HG03064 (cell line): ENCODE data around the gene TMEM214.

Experiments used
- ATAC-seq: cut with Tn5 transposase; IDR thresholded peaks from one replicate; pipeline ENCODE4 v1.9.1; 2021; ENCODE audit warnings: low read depth; ENCODE audit not compliant: unreplicated experiment

The TMEM214 gene

DNA sequence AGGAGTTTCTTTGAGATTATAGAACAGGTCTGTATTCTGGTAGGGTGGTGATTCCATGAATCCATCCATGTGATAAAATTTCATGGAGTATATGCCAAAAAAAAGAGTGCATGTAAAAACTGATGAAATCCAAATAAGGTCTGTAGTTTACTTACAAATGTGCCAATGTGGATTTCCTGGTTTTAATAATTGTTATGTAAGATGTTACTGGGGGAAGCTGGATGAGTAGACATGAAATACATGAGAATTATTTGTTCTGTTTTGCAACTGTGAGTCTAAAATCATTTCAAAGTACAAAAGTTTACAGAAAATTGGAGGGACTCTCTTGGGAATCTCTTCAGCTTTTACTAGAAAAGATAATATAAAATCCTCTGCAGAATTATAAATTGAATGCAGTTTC, 23.7 kb upstream of the TMEM214 start:
- no peak for ATAC-seq

DNA sequence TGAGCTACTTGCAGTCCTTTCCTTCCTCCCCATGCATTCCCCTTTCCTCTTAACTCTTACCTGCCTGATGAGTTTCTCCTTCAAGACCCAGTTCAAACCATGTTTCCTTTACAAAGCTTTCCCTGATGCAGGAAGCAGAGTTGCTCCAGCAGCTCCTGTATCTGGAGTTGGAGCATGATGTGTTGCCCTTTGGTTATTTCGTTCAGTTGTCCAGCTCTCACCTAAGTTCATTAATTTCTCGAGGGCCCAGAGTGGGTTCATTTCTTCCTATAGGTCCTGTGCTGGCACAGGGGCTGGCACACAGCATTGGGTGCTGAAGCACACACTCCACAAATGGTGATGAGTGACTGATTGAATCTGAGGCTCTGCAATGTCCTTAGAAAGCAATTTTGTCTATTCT, 23.0 kb upstream of the TMEM214 start:
- ATAC-seq, result no peak

DNA sequence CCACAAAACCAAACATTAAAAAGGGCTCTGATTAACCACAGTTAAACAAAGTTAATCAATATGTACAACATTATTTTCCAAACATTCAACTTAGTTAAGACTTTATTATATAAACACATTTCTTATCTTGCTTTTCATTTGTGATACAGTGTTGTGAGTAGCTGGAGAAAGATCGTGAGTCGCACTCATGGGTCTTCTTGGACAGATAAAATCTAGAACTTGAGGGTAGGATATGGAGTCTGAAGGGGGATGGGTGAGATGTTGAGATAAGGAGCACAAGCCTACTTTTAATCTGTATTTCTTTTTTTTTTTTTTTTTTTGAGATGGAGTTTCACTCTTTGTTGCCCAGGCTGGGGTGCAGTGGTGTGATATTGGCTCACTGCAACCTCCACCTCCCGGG, 22.6 kb upstream of the TMEM214 start:
- ATAC-seq, result no peak

GRCh38 chr2:27013738-27014137, 19.0 kb upstream of the TMEM214 start:
- ATAC-seq, result no peak

DNA sequence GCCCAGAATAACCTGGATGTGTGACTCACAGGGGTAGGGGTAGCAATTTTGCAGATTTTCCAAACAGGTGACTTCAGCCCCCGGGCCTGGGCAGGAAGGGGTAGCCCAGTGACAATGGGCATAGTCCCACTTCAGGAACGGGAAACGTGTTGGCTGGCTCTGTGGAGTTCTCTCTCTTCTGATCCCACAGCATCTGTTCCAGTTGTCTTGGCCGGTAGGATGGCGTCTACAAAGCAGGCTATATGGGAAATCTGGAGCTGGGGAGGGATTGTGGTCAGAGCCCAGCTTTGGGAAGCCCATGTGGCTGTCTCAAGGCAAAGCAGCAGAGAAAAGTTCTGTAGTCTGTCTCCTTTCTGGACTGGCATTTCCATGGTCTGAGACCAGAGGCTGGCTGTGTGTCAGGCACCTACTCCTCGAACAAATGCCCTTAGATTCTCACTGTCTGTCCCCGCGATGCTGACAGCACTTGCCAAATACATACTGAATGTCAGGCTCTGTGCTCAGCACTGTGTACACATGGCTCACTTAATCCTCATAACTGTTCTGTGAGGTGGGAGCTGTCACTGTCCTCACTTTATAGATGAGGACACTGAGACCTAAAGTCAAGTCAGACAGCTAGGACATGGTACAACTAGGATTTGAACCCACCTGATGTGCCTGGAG, 17.9 kb upstream of the TMEM214 start:
- ATAC-seq, result no peak

GRCh38 chr2:27016801-27017325, 15.9 kb upstream of the TMEM214 start:
- ATAC-seq, result no peak

GRCh38 chr2:27018142-27018541, 14.6 kb upstream of the TMEM214 start:
- no peak for ATAC-seq

DNA sequence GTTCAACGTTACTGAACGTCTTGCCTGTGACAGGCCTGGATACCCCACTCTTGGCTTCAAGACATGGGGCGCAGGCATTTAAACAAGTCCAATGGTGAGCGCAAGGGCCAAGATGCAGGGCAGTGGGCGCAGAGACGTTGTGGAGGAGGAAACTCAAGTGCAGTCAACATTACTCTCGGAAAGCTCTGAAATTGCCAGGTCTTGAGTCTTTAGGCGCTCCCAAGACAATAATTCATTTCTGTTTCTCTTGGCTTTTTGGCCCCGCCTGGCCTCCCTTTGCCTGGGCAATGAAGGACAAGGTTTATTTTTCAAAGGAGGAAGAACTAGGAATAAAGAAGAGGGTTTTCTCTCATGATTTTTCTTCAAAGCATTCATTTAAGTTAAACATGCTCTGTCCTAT, 13.3 kb upstream of the TMEM214 start:
- ATAC-seq, result no peak

GRCh38 chr2:27019931-27020855, 12.6 kb upstream of the TMEM214 start:
- no peak for ATAC-seq

DNA sequence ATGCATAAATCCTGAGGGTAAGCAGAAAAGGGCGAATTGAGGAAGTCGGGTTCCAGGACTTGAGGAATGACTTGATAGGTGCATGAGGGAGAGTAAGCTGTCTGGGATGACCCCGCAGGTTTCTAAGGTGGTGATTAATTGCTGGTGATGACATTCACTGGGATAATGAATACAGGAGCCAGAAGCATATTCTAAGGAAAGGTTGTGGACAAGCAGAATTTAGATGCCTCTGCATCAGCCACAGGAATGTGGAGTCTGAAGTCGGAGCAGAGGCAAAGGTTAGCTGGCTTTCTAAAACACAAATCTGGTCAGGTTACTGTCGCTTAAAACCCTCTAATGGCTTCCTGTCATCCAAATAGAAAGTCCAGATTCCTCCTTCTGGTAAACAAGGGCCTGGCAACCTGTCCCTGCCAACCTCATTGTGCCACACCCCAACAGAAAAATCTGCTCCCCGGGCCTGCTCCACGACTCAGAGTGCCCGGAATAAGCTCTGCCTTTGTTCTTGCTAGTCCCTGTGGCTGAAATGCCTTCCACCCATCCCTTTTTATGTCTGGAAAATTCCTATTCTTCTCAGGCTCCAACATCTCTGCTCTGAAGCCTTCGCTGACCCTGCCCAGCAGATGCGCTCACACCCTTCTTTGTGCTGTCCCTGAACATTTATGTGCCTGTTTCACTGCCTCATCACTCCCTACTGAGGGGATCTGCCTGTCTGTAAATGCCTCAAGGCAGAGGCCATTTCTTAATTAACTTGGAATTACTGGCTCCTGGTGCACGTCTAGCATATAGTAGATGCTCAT, 11.3 kb upstream of the TMEM214 start:
- no peak for ATAC-seq

DNA sequence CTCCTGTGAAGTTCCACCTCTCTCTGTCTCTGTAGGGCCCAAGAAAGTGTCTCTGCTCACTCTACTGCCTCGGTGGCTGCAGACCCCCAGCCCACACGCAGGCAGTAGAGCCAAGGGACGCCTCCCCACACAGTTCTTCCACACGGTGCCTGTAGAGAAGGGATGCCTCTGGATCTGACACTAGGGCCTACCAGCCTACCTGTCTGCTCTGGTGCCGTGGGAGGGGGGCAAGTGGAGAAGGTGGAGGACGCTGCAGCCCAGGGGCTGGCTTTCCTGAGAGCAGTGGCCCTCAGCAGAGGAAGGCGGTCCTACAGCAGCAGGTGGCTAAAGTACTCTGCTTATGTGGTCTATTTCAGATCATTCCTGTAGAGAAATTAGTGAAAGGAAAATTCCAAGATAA, 9.0 kb upstream of the TMEM214 start:
- no peak for ATAC-seq

- no peak for ATAC-seq
Observed at GRCh38 chr2:27024188-27024587, 8.6 kb upstream of the TMEM214 start.

- ATAC-seq, result no peak
Observed at GRCh38 chr2:27024812-27025211, 8.0 kb upstream of the TMEM214 start.

- ATAC-seq, result no peak
Observed at GRCh38 chr2:27025281-27025800, 7.4 kb upstream of the TMEM214 start.

- ATAC-seq, result no peak
Observed at GRCh38 chr2:27025861-27026851, 6.6 kb upstream of the TMEM214 start.

- ATAC-seq, result no peak
Observed at GRCh38 chr2:27027211-27027651, 5.5 kb upstream of the TMEM214 start.

DNA sequence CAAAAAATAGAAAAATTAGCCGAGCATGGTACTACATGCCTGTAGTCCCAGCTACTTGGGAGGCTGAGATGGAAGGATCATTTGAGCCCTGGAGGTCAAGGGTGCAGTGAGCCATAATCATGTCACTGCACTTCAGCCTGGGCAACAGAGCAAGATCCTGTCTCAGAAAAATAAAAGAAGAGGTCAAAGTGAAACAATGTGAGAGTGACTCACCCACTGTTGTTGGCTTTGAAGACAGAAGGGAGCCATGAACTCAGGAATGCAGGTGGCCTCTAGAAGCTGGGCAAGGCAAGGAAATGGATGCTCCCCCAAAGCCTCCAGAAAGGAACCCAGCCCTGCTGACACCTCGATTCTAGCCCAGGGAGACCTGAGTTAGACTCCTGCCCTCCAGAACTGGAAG, 3.7 kb upstream of the TMEM214 start:
- no peak for ATAC-seq

DNA sequence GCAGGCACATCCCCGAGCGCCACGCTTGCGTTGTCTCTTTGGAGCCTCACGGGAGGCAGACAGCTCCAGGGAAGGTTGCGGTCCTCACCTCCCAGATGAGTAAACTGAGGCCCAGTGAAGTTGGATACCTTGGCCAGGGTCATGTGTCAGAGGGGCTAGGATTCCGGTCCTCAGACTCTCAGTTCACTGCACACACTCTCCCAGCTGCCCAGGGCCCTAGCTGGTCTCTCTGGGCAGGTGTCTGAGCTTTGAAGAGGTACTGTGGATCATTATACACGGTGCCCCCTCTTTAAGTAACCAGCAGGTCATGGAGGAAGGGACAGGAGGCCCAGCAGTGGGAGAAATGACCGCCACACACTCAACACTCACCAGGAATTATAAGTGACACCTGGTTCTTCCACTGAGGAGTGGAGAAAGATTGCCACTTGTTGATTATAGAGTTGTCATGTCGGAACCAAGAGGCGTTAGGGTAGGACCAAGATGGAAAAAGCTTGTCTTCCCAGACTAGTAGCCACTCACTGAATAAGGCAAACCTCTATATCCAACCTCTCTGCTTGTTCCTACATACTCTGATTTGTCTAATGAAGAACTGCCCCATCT, 588 bp downstream of the TMEM214 start:
- peak; percentile 14 for ATAC-seq

DNA sequence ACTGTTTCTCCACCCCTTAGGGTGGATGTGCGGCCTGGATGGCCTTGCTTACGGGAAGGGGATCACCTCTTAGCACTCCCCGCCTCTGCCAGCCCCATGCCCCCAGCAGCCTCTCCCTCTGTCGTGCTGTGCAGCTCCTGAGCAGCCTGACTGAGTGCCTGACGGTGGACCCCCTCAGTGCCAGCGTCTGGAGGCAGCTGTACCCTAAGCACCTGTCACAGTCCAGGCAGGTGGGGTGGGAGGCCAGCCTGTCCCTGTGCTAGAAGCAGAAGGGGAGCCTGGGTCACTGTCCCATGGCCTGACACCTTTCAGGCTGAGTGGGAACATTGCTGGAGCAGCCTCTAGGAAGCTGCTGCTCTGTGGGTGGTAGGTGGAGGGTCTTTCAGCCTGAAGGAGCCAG, 5.2 kb downstream of the TMEM214 start:
- no peak for ATAC-seq
